IMR-90 (cell line): ENCODE data around the gene BNIP3. TPM values are rescaled to one million over a fixed set of nuclear protein-coding genes. Genes with fewer than 3 reads are reported as not detected.

Experiments used
- ATAC-seq: fragments of 200-7000 bp; cut with Tn5 transposase; 2 replicates; pipeline ENCODE4 v1.9.1; 2020; ENCODE audit warnings: low read depth, mild to moderate bottlenecking, moderate library complexity
- BruUV-seq: library from RNA; stranded (reverse); fragments of 400-500 nt; replicated peaks from 2 replicates; lab custom pipeline; 2021; lab: Mats Ljungman, UMichigan
- CTCF ChIA-PET: fragments of 300-600 bp; formaldehyde crosslinking; extraction: SDS; loops from one replicate; lab custom pipeline; 2021; ENCODE audit warnings: antibody characterized with exemption; lab: Yijun Ruan, JAX
- POLR2A ChIA-PET: fragments of 300-600 bp; sonication (Branson Sonifier 250); formaldehyde crosslinking; loops from one replicate; lab custom pipeline; 2022; ENCODE audit warnings: antibody characterized with exemption; ENCODE audit not compliant: unreplicated experiment; lab: Charles Lee
- DNase-seq: peaks from one replicate; pipeline ENCODE4 v3.0.0; 2013
- H2AFZ ChIP-seq: replicated peaks from 2 replicates; pipeline ENCODE3; 2013; ENCODE audit warnings: low read length, mild to moderate bottlenecking; ENCODE audit not compliant: poor library complexity
- H2AK5ac ChIP-seq: 2 replicates; pipeline ENCODE4 v1.6.1; 2013; ENCODE audit warnings: low read depth, low read length, inconsistent platforms
- H2AK9ac ChIP-seq: replicated peaks from 2 replicates; pipeline ENCODE3; 2013; ENCODE audit warnings: mild to moderate bottlenecking, low read depth, low read length, moderate library complexity; ENCODE audit not compliant: poor library complexity
- H2BK120ac ChIP-seq: 2 replicates; pipeline ENCODE4 v1.6.1; 2013; ENCODE audit warnings: low read depth, low read length, inconsistent platforms
- H2BK15ac ChIP-seq: 3 replicates; pipeline ENCODE4 v1.6.1; 2013; ENCODE audit warnings: low read depth, low read length, inconsistent platforms
- H2BK20ac ChIP-seq: 2 replicates; pipeline ENCODE4 v1.6.1; 2013; ENCODE audit warnings: low read depth, mild to moderate bottlenecking, inconsistent platforms, low read length, moderate library complexity
- H2BK5ac ChIP-seq: 2 replicates; pipeline ENCODE4 v1.6.1; 2013; ENCODE audit warnings: mild to moderate bottlenecking, low read depth, low read length, inconsistent platforms; ENCODE audit not compliant: poor library complexity, severe bottlenecking
- H3K14ac ChIP-seq: replicated peaks from 2 replicates; pipeline ENCODE4 v1.6.1; 2013; ENCODE audit warnings: low read depth, low read length, inconsistent platforms
- H3K18ac ChIP-seq: 2 replicates; pipeline ENCODE4 v1.6.1; 2013; ENCODE audit warnings: low read depth, low read length, control low read depth
- H3K23ac ChIP-seq: 2 replicates; pipeline ENCODE4 v1.6.1; 2013; ENCODE audit warnings: low read depth, low read length, inconsistent platforms
- H3K27ac ChIP-seq: 2 replicates; pipeline ENCODE4 v1.5.1; 2013; ENCODE audit warnings: mild to moderate bottlenecking, control low read depth, low read length; ENCODE audit not compliant: insufficient read depth
- H3K27me3 ChIP-seq: 2 replicates; pipeline ENCODE4 v1.6.1; 2013; ENCODE audit warnings: low read length; ENCODE audit not compliant: control insufficient read depth, insufficient read depth
- H3K36me3 ChIP-seq: 2 replicates; pipeline ENCODE4 v1.6.1; 2013; ENCODE audit warnings: low read length, mixed read lengths; ENCODE audit not compliant: control insufficient read depth, insufficient read depth
- H3K4ac ChIP-seq: 2 replicates; pipeline ENCODE4 v1.6.1; 2013; ENCODE audit warnings: low read depth, low read length, inconsistent platforms
- H3K4me1 ChIP-seq: 2 replicates; pipeline ENCODE4 v1.6.1; 2013; ENCODE audit warnings: low read length, mixed read lengths; ENCODE audit not compliant: control insufficient read depth, insufficient read depth
- H3K4me2 ChIP-seq: 2 replicates; pipeline ENCODE4 v1.6.1; 2013; ENCODE audit warnings: low read depth, mild to moderate bottlenecking, control low read depth, low read length, moderate library complexity
- H3K4me3 ChIP-seq: 2 replicates; pipeline ENCODE4 v1.5.1; 2013; ENCODE audit warnings: low read depth, mild to moderate bottlenecking, control low read depth, low read length, moderate library complexity; ENCODE audit not compliant: insufficient read depth
- H3K56ac ChIP-seq: 2 replicates; pipeline ENCODE4 v1.6.1; 2013; ENCODE audit warnings: low read length, inconsistent platforms; ENCODE audit not compliant: insufficient read depth; ENCODE audit errors: extremely low read depth
- H3K79me1 ChIP-seq, 2 experiments: 2 replicates each; pipeline ENCODE4 v1.6.1; 2013; ENCODE audit warnings: low read length in 2 of 2, inconsistent platforms in 1 of 2, low read depth in 1 of 2
- H3K9ac ChIP-seq: 2 replicates; pipeline ENCODE4 v1.6.1; 2013; ENCODE audit warnings: low read depth, low read length, control low read depth
- H3K9me1 ChIP-seq: 2 replicates; pipeline ENCODE4 v1.6.1; 2013; ENCODE audit warnings: low read length, inconsistent platforms; ENCODE audit not compliant: insufficient read depth
- H3K9me3 ChIP-seq: 2 replicates; pipeline ENCODE4 v1.6.1; 2013; ENCODE audit warnings: low read length; ENCODE audit not compliant: control insufficient read depth, insufficient read depth
- H4K20me1 ChIP-seq: 2 replicates; pipeline ENCODE4 v1.6.1; 2013; ENCODE audit warnings: low read length, inconsistent platforms; ENCODE audit not compliant: insufficient read depth
- H4K5ac ChIP-seq: 2 replicates; pipeline ENCODE4 v1.6.1; 2013; ENCODE audit warnings: mild to moderate bottlenecking, low read depth, low read length, control low read depth
- H4K8ac ChIP-seq, 2 experiments: 2 replicates each; pipeline ENCODE4 v1.6.1; 2013; ENCODE audit warnings: low read depth in 2 of 2, low read length in 2 of 2, control low read depth in 1 of 2, inconsistent platforms in 1 of 2
- H4K91ac ChIP-seq: 2 replicates; pipeline ENCODE4 v1.6.1; 2013; ENCODE audit warnings: low read depth, low read length, inconsistent platforms; ENCODE audit not compliant: insufficient read depth
- BHLHE40 ChIP-seq: fragments of 150-350 bp; IDR thresholded peaks from 2 replicates; pipeline ENCODE4 v1.6.1; 2016; ENCODE audit warnings: mild to moderate bottlenecking, low read depth, low read length
- CEBPB ChIP-seq: IDR thresholded peaks from 2 replicates; pipeline ENCODE4 v1.6.1; 2012; ENCODE audit warnings: low read depth, low read length, improper control_type of control experiment
- CHD1 ChIP-seq: IDR thresholded peaks from 2 replicates; pipeline ENCODE4 v1.6.1; 2012; ENCODE audit warnings: low read depth, low read length, improper control_type of control experiment
- FOS ChIP-seq: fragments of 150-350 bp; IDR thresholded peaks from 2 replicates; pipeline ENCODE4 v1.6.1; 2016; ENCODE audit warnings: low read depth, low read length
- MAFK ChIP-seq: IDR thresholded peaks from 2 replicates; pipeline ENCODE4 v1.6.1; 2012; ENCODE audit warnings: low read depth, low read length, improper control_type of control experiment
- MAZ ChIP-seq: IDR thresholded peaks from 2 replicates; pipeline ENCODE4 v1.6.1; 2012; ENCODE audit warnings: low read depth, mild to moderate bottlenecking, low read length, improper control_type of control experiment, moderate library complexity, borderline replicate concordance
- MXI1 ChIP-seq: IDR thresholded peaks from 2 replicates; pipeline ENCODE4 v1.6.1; 2012; ENCODE audit warnings: low read depth, mild to moderate bottlenecking, low read length, moderate library complexity, borderline replicate concordance
- NFE2L2 ChIP-seq: fragments of 150-350 bp; IDR thresholded peaks from 2 replicates; pipeline ENCODE4 v1.6.1; 2016; ENCODE audit warnings: low read depth, mild to moderate bottlenecking, low read length
- POLR2A ChIP-seq: IDR thresholded peaks from 2 replicates; pipeline ENCODE4 v1.6.1; 2012; ENCODE audit warnings: mild to moderate bottlenecking, low read depth, low read length
- RCOR1 ChIP-seq: IDR thresholded peaks from 2 replicates; pipeline ENCODE4 v1.6.1; 2012; ENCODE audit warnings: mild to moderate bottlenecking, low read length, improper control_type of control experiment; ENCODE audit not compliant: insufficient replicate concordance
- RFX5 ChIP-seq: IDR thresholded peaks from 2 replicates; pipeline ENCODE4 v1.8.0; 2012; ENCODE audit warnings: low read depth, mild to moderate bottlenecking, low read length, moderate library complexity
- SMC3 ChIP-seq: fragments of 150-350 bp; IDR thresholded peaks from 2 replicates; pipeline ENCODE4 v1.6.1; 2016; ENCODE audit warnings: low read depth, mild to moderate bottlenecking, antibody characterized with exemption, low read length, moderate library complexity
- WGBS, 2 experiments: methylation state at CpG; one replicate each; pipeline versions ENCODE4 v1.1.5 to v1.1.7; 2013; ENCODE audit warnings: missing lambda C conversion rate in 2 of 2; ENCODE audit not compliant: insufficient read length in 1 of 2; ENCODE audit errors: extremely low coverage in 2 of 2; 5-methylcytosine and 5-hydroxymethylcytosine counted together
- dilution Hi-C: fragments of 300-500 bp; cut with HindIII; formaldehyde crosslinking; loops from one replicate; pipeline ENCODE4 v1.14.3; 2018; ENCODE audit warnings: low sequenced_read_pairs; ENCODE audit not compliant: unreplicated experiment
- in situ Hi-C: fragments of 300-500 bp; cut with MboI; formaldehyde crosslinking; loops from 3 replicates; pipeline ENCODE4 v1.14.3; 2019; ENCODE audit warnings: low sequenced_read_pairs, inconsistent platforms, mixed read lengths
- intact Hi-C: fragments of 100-400 bp; cut with micrococcal nuclease; formaldehyde crosslinking; loops from 2 replicates; pipeline ENCODE4 v1.10.0; 2022
- polyA plus RNA-seq, 3 experiments: library from polyadenylated mRNA; depleted of rRNA; stranded (reverse); fragments of >200 nt; gene quantifications; 2 replicates each; pipeline ENCODE4 v1.2.3, GENCODE V29; 2012; ENCODE audit warnings: low replicate concordance in 1 of 3
- total RNA-seq: library from RNA; depleted of rRNA; stranded (reverse); fragments of >200 nt; gene quantifications from 2 replicates; pipeline ENCODE4 v1.2.3, GENCODE V29; 2012
- TF ChIP-seq, protein P1 (sequence below): conservative IDR thresholded peaks from 2 replicates; pipeline ENCODE4 v1.5.1; 2012; ENCODE audit warnings: mild to moderate bottlenecking, low read depth, low read length, improper control_type of control experiment
- TF ChIP-seq, protein P2 (sequence below): fragments of 150-350 bp; IDR thresholded peaks from 2 replicates; pipeline ENCODE4 v1.6.1; 2016; ENCODE audit warnings: low read depth, mild to moderate bottlenecking, low read length, moderate library complexity, borderline replicate concordance

The BNIP3 gene
- total and polyA plus RNA-seq, 2 of the 4 experiments (the other 2 are of a cell fraction) = 134 to 211 TPM

DNA sequence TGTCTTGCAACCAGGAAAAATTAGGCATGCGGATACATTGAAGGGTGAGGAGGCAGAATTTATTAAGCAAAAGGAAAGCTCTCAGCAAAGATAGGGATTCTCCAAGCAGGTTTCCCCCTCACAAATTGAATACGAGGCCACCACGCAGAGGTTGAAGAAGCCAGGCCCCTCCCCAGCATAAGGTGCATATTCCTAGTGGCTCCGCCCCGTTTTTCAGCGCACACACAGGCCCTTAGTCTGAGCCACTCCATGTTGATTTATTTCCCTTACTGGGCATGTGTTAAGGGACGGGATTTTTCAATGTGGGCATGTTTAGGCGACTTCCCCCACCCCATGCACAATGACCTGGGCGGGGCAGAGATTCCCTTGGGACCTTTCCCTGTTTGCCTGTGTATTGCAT is 56.0 kb downstream of the BNIP3 start:
- in situ Hi-C loops = no loop called here
- no peak overlapping the region for H3K56ac ChIP-seq
- no peak overlapping the region for H2BK20ac ChIP-seq
- CTCF ChIA-PET = no interaction called here
- DNase-seq (no peak), ATAC-seq (no peak)
- H3K27me3 ChIP-seq = no peaks in the 10 kb centered on the region
- H2BK5ac ChIP-seq = no peak overlapping the region
- POLR2A ChIA-PET = no interaction called here
- H3K79me1 ChIP-seq = peaks cover 46 to 72% of the 10 kb centered on the region in 2 experiments
- H3K4ac ChIP-seq = no peak overlapping the region
- H4K8ac ChIP-seq = no peak overlapping the region
- H3K36me3 ChIP-seq = peaks cover 6% of the 10 kb centered on the region
- no peak overlapping the region for H4K91ac ChIP-seq
- H2BK15ac ChIP-seq = no peak overlapping the region
- H3K23ac ChIP-seq = no peak overlapping the region
- H4K5ac ChIP-seq = no peak overlapping the region
- H4K20me1 ChIP-seq = peaks cover 71% of the 10 kb centered on the region
- H3K9me3 ChIP-seq = peaks cover 4% of the 10 kb centered on the region; the same call in 1 of the 2 replicates
- H3K27ac ChIP-seq = no peak overlapping the region
- H3K4me1 ChIP-seq = peaks cover 7% of the 10 kb centered on the region
- no peak overlapping the region for H2BK120ac ChIP-seq
- H3K4me3 ChIP-seq = no peak overlapping the region
- 100% methylated on average over 2 of the region's 9 CpGs; no CpG with 5 or more reads in 1 of the 2 experiments for WGBS, 2 experiments
- dilution Hi-C loops = no loop called here
- H2AK5ac ChIP-seq = no peak overlapping the region
- H3K18ac ChIP-seq = no peak overlapping the region
- BruUV-seq = no TSS peak
- no peak overlapping the region for H2AK9ac ChIP-seq
- H3K14ac ChIP-seq = no peak overlapping the region
- H3K9ac ChIP-seq = no peak overlapping the region
- H3K4me2 ChIP-seq = no peak overlapping the region
- H2AFZ ChIP-seq = no peak overlapping the region
- peaks cover 22% of the 10 kb centered on the region for H3K9me1 ChIP-seq
- no peak for TF ChIP-seq SMC3
- TF ChIP-seq POLR2A = no peak
- TF ChIP-seq RCOR1 = no peak
- TF ChIP-seq CEBPB = no peak
- TF ChIP-seq CHD1 = no peak
- TF ChIP-seq MAFK = no peak
- TF ChIP-seq MAZ = no peak
- TF ChIP-seq, protein P1, sequence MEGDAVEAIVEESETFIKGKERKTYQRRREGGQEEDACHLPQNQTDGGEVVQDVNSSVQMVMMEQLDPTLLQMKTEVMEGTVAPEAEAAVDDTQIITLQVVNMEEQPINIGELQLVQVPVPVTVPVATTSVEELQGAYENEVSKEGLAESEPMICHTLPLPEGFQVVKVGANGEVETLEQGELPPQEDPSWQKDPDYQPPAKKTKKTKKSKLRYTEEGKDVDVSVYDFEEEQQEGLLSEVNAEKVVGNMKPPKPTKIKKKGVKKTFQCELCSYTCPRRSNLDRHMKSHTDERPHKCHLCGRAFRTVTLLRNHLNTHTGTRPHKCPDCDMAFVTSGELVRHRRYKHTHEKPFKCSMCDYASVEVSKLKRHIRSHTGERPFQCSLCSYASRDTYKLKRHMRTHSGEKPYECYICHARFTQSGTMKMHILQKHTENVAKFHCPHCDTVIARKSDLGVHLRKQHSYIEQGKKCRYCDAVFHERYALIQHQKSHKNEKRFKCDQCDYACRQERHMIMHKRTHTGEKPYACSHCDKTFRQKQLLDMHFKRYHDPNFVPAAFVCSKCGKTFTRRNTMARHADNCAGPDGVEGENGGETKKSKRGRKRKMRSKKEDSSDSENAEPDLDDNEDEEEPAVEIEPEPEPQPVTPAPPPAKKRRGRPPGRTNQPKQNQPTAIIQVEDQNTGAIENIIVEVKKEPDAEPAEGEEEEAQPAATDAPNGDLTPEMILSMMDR = no peak
- TF ChIP-seq, protein P2, sequence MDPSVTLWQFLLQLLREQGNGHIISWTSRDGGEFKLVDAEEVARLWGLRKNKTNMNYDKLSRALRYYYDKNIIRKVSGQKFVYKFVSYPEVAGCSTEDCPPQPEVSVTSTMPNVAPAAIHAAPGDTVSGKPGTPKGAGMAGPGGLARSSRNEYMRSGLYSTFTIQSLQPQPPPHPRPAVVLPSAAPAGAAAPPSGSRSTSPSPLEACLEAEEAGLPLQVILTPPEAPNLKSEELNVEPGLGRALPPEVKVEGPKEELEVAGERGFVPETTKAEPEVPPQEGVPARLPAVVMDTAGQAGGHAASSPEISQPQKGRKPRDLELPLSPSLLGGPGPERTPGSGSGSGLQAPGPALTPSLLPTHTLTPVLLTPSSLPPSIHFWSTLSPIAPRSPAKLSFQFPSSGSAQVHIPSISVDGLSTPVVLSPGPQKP = no peak
- TF ChIP-seq MXI1 = no peak
- TF ChIP-seq RFX5 = no peak
- no peak for TF ChIP-seq FOS
- TF ChIP-seq NFE2L2 = no peak
- no peak for TF ChIP-seq BHLHE40
- intact Hi-C loops = no loop called here
